Skin epidermis (tissue), 12 donors: Measurements from ENCODE around the gene VPS25.
A peak's percentile ranks its signal among the peaks of the same experiment; 100 is the strongest.

Experiments used
- H3K27ac ChIP-seq, 21 experiments: fragments of 200-600 bp; sonication (generic) in 11 of 21; one replicate each; pipeline ENCODE4 v1.5.0; 2020; ENCODE audit warnings: mild to moderate bottlenecking in 3 of 21, inconsistent platforms in 2 of 21, moderate library complexity in 2 of 21
- H3K4me3 ChIP-seq, 7 experiments: fragments of 200-600 bp; sonication (generic) in 2 of 7; one replicate each; pipeline ENCODE4 v1.5.0; 2020; ENCODE audit warnings: inconsistent platforms in 2 of 7, mild to moderate bottlenecking in 2 of 7, moderate library complexity in 1 of 7

The VPS25 gene

GRCh38 chr17:42784811-42785592 is 11.8 kb downstream of the VPS25 start:
- no peak overlapping the region for H3K27ac ChIP-seq
- no peak overlapping the region for H3K4me3 ChIP-seq

GRCh38 chr17:42787266-42787665 is 14.0 kb downstream of the VPS25 start:
- Histone ChIP-seq H3K4me3 (no peak overlapping the region), H3K27ac (no peak overlapping the region)

GRCh38 chr17:42791948-42792347 is 18.7 kb downstream of the VPS25 start:
- Histone ChIP-seq H3K4me3 (no peak overlapping the region), H3K27ac (no peak overlapping the region)

GRCh38 chr17:42792545-42792944 is 19.3 kb downstream of the VPS25 start:
- Histone ChIP-seq H3K27ac (no peak overlapping the region), H3K4me3 (no peak overlapping the region)

- H3K27ac ChIP-seq: no peak overlapping the region
- H3K4me3 ChIP-seq: no peak overlapping the region
Observed at GRCh38 chr17:42795061-42795460, 21.8 kb downstream of the VPS25 start.

- Histone ChIP-seq H3K4me3 (no peak overlapping the region), H3K27ac (no peak overlapping the region)
Observed at GRCh38 chr17:42795465-42795864, 22.2 kb downstream of the VPS25 start.

- Histone ChIP-seq H3K4me3 (no peak overlapping the region), H3K27ac (no peak overlapping the region)
Observed at GRCh38 chr17:42796066-42796758, 23.0 kb downstream of the VPS25 start.

- Histone ChIP-seq H3K27ac (peak overlapping the region in 9 of 21 experiments; percentile 65 to 85 (median 79)), H3K4me3 (peak overlapping the region; percentile 69 to 93 (median 79))
Observed at GRCh38 chr17:42797067-42798007, 24.1 kb downstream of the VPS25 start.

GRCh38 chr17:42798011-42798382 is 24.7 kb downstream of the VPS25 start:
- peak overlapping the region; percentile 69 to 93 (median 79) for H3K4me3 ChIP-seq

GRCh38 chr17:42798383-42799380 is 25.4 kb downstream of the VPS25 start, which contains the start of the genes CNTD1 and COA3:
TSS of gene CNTD1 (plus strand) at chr17:42798861. CDS start at chr17:42799068, 207 bp downstream.
TSS of gene COA3 (minus strand) at chr17:42798704. CDS start at chr17:42798681, 23 bp downstream.
- Histone ChIP-seq H3K27ac (peak within 1 kb of the TSS; percentile 35 to 86 (median 79)), H3K4me3 (peak within 1 kb of the TSS; percentile 69 to 93 (median 79))

More at GRCh38 chr17:42798011-42798382, 24.7 kb downstream of the VPS25 start:
- peak overlapping the region; percentile 35 to 86 (median 79) for H3K27ac ChIP-seq

- Histone ChIP-seq H3K4me3 (no peak overlapping the region), H3K27ac (no peak overlapping the region)
Observed at GRCh38 chr17:42803074-42803883, 30.0 kb downstream of the VPS25 start.

GRCh38 chr17:42804918-42805367 is 31.7 kb downstream of the VPS25 start:
- Histone ChIP-seq H3K4me3 (no peak overlapping the region), H3K27ac (no peak overlapping the region)

GRCh38 chr17:42806249-42806648 is 33.0 kb downstream of the VPS25 start:
- H3K27ac ChIP-seq: no peak overlapping the region
- no peak overlapping the region for H3K4me3 ChIP-seq

GRCh38 chr17:42809250-42809649 is 36.0 kb downstream of the VPS25 start:
- peak overlapping the region in 1 of 21 experiments; percentile 32 for H3K27ac ChIP-seq
- no peak overlapping the region for H3K4me3 ChIP-seq

- H3K27ac ChIP-seq: no peak overlapping the region
- no peak overlapping the region for H3K4me3 ChIP-seq
Observed at GRCh38 chr17:42814633-42815399, 41.6 kb downstream of the VPS25 start.

GRCh38 chr17:42817866-42818265 is 44.6 kb downstream of the VPS25 start:
- Histone ChIP-seq H3K4me3 (no peak overlapping the region), H3K27ac (no peak overlapping the region)

GRCh38 chr17:42818379-42818778 is 45.1 kb downstream of the VPS25 start:
- Histone ChIP-seq H3K4me3 (no peak overlapping the region), H3K27ac (no peak overlapping the region)
